GM12873 (cell line): Measurements from ENCODE around the gene PDE11A.

Experiments used
- CTCF ChIP-seq: IDR thresholded peaks from 2 replicates; pipeline ENCODE4 v1.5.1; 2012; ENCODE audit warnings: low read depth, mild to moderate bottlenecking, moderate library complexity, low read length, control low read depth; ENCODE audit not compliant: insufficient read depth; ENCODE audit errors: missing control alignments

Gene PDE11A

GRCh38 chr2:177640423-177640822, 432.2 kb downstream of the PDE11A start:
- TF ChIP-seq CTCF: no peak

GRCh38 chr2:177639262-177639914, 433.2 kb downstream of the PDE11A start:
- no peak for TF ChIP-seq CTCF

GRCh38 chr2:177638507-177638906, 434.1 kb downstream of the PDE11A start:
- no peak for TF ChIP-seq CTCF

GRCh38 chr2:177636672-177637071, 435.9 kb downstream of the PDE11A start:
- TF ChIP-seq CTCF: no peak

GRCh38 chr2:177635696-177636095, 436.9 kb downstream of the PDE11A start:
- no peak for TF ChIP-seq CTCF

- TF ChIP-seq CTCF: no peak
Observed at GRCh38 chr2:177633910-177634294, 438.7 kb downstream of the PDE11A start.

GRCh38 chr2:177633111-177633510, 439.5 kb downstream of the PDE11A start:
- no peak for TF ChIP-seq CTCF

- no peak for TF ChIP-seq CTCF
Observed at GRCh38 chr2:177631680-177632079, 440.9 kb downstream of the PDE11A start.
